NCI-H2107 (cell line): ENCODE measurements around the gene KANSL1L.
"Not testable (repeated sequence)": the region's sequence is repeated elsewhere in the genome, so short reads cannot be mapped to it uniquely, and the experiment has no call there.

Source experiments
- DNase-seq: peaks from one replicate; lab custom pipeline; 2025; lab: John Stamatoyannopoulos, UW

KANSL1L gene, protein sequence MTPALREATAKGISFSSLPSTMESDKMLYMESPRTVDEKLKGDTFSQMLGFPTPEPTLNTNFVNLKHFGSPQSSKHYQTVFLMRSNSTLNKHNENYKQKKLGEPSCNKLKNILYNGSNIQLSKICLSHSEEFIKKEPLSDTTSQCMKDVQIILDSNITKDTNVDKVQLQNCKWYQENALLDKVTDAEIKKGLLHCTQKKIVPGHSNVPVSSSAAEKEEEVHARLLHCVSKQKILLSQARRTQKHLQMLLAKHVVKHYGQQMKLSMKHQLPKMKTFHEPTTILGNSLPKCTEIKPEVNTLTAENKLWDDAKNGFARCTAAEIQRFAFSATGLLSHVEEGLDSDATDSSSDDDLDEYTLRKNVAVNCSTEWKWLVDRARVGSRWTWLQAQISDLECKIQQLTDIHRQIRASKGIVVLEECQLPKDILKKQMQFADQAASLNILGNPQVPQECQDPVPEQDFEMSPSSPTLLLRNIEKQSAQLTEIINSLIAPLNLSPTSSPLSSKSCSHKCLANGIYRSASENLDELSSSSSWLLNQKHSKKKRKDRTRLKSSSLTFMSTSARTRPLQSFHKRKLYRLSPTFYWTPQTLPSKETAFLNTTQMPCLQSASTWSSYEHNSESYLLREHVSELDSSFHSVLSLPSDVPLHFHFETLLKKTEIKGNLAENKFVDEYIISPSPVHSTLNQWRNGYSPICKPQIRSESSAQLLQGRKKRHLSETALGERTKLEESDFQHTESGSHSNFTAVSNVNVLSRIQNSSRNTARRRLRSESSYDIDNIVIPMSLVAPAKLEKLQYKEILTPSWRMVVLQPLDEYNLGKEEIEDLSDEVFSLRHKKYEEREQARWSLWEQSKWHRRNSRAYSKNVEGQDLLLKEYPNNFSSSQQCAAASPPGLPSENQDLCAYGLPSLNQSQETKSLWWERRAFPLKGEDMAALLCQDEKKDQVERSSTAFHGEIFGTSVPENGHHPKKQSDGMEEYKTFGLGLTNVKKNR

DNA sequence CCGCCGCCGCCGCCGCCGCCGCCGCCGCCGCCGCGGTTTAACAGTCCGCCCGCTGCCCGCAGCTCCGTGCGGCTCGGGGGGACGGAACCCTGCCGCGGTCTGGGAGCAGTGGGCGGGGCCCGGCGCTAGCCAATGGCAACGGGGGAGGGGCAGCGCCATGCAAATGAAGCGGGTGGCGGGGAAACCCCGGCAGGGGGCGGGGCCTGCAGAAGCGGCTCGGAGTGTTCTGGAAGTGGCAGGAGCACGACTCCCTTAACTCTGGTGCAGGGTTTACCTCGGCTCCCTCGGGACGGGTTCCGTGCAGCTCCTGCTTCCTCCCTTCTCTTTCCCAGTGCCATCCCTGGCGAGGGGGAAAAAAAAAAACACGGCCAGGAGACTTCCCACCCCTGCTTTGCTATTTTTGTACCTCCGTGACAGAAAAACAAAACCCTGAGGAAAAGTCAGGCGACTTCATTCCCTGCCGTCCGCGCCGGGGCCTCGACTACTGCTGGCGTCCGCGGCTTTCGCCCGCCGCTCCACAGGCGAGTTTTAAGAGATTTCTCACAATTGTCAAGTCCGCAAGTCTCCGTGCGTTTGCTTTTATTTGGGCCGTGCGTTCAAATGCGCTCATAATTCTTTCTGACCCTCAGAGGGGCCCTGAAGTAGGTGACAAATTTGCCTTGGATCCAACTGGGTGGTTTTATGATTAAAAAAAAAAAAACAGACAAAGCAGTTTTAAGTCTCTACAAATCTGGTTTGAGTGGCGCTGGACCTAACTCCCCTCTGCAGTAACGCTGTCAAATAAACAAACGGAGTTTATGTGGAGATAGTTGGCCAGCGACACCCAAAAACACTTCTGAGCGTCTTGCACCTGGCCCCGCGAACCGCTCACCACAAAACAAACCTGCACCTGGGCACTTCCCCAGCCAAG, at the start of gene KANSL1L:
Gene KANSL1L, minus strand, starts transcription at position 101 of the 910 bp plus-strand sequence. CDS start 16,827 bp downstream, outside the sequence.
- DNase-seq = peak; percentile 85

- DNase-seq = no peak
These were observed 43.9 kb upstream of the KANSL1L start for GRCh38 chr2:210215120-210215519.

- DNase-seq = no peak
These were observed 39.0 kb upstream of the KANSL1L start for GRCh38 chr2:210210185-210210584.

DNA sequence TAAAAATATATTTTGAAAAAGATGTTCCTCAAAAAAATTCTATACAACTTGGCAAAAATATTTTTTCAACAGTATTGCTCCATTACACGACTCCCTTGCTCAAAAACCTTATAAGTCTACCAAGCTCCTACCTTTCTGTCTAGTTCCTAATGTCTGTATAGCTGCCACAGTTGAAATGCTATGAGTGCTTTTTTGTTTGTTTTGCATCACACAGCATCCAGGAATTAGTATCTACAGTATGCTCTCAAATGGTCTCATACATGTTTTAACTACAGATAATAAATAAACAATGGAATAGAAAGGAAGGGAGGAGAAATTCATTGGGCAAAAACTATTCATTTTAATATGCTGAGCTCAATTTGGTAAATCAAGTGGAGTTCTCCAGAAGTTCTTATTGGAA, 36.7 kb upstream of the KANSL1L start:
- no peak for DNase-seq

DNA sequence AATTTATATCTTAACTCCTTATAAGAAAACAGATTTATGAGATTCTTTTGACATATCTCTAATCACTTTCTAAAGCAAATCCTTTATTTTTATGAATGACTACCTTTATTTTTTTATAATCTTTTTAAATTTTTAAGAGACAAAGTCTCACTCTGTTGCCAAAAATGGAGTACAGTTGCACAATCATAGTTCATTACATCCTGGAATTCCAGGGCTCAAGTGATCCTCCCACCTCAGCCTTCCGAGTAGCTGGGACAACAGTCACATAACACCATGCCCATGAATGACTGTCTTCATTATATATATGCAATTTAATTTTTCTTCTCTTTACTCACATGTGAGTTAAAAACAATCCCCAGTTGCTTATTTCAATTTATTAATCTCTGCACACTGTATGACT, 32.3 kb upstream of the KANSL1L start:
- DNase-seq = no peak

- DNase-seq = no peak
These were observed 31.9 kb upstream of the KANSL1L start for GRCh38 chr2:210203147-210203546.

DNA sequence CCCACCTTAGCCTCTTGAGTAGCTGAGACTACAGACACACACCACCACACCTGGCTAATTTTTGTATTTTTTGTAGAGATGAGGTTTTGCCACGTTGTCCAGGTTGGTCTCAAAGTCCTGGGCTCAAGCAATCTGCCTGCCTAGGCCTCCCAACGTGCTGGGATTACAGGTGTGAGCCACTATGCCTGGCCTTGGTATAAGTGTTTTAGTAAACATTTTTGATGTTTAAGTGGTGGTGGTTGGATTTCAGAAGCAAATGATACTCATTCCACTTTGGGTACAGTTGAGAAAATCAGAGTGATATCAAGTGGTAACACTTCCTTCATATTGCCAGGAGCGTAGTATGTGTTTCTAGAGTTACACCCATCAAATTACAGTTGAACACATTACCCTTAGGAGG, 28.6 kb upstream of the KANSL1L start:
- peak; percentile 28 for DNase-seq

DNA sequence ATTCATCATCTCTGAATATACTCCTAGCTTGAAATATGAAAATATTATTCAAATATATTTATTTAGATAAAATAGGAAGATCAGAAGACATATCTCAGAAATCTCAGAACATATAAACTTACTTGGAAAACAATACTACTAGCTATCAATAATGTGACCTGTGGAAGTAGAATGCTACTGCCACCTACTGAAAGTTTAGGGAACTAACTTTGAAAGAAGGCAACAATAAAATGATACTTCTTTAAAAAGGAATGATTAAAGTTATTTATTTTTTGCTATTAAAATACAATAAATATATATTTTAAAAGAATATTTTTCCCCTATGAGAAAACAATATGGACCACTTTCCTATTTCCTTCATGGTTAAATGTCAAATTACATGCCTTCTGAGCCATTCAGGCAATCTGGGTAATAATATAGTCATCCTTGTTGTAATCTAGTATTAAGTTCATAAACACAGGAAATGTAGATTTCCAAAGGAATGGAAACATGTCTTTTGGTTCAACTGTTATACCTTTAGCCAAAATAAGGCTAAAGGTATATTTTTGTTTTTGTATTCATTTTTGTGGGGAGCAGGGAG, 28.1 kb upstream of the KANSL1L start:
- no peak for DNase-seq

GRCh38 chr2:210198326-210198725, 27.1 kb upstream of the KANSL1L start:
- no peak for DNase-seq

- DNase-seq = no peak
These were observed 26.5 kb upstream of the KANSL1L start for GRCh38 chr2:210197720-210198119.

GRCh38 chr2:210195101-210195852, 24.1 kb upstream of the KANSL1L start:
- no peak for DNase-seq

GRCh38 chr2:210190345-210190744, 19.1 kb upstream of the KANSL1L start:
- no peak for DNase-seq

DNA sequence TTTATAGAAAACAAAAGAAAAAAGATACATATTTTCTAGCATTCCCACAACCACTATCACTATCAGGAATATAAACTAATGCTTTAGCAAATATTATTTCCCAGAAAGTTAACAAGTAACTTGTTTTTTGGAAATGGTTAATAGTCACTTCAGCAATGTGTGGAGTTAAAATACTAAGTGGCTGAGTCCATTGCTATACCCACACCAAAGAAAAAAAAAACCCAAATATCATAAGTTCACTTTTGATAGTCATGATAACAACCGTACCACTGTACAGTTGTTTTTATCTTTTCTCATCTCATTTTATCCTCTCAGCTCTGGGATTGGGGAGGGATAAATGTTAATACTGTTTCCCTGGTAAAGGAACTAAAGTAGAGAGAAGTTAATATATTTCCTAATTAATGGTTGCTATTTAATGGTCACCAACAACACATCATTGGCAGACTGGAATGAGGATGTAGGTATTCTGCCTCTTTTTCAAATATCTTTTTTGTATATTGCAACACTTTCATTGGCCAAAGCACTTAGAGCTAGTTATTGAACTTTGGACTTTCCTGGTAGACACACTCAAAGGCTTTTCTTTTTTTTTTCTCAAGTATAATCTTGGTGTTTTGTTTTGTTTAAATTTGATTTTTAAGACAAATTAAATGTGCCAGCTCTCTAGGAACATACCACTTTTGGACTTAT, 18.4 kb upstream of the KANSL1L start:
- DNase-seq = no peak

DNA sequence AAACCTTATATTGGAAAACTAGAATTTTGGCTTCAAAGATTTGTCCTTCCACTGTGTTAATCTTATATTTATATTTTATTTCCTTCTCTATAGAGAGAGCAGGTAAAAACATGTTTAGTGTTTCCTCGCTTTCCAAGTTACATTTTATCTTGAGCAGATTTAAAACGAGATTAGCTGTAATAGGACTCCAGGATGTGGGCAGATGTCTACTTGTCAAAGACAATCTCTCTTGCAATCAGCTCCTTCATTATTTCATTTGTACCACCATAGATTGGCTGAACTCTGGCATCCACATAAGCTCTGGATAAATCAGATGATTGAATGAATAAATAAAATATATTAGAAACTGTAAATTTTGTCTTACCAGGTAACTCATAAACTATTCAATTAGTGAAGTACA, 17.5 kb upstream of the KANSL1L start:
- DNase-seq = no peak

DNA sequence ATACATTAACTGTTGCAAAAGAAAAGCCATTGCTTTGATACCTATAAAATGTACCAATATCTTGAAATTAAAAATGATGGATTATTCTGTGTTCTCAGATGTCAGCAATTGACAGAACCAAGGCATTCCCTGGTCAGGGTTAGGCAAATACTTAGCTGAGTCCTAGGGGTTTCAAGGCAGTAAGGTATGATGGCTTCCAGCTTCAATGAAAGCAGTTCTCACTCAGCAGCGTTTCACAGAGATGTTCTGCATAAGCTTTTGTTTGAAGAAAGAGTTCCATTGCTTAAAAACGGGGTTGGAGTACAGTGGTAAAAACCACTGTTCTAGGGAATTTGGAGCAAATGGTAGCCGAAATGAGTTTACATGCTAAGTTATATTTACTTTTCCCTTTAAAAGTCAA, 17.0 kb upstream of the KANSL1L start:
- DNase-seq = no peak

DNA sequence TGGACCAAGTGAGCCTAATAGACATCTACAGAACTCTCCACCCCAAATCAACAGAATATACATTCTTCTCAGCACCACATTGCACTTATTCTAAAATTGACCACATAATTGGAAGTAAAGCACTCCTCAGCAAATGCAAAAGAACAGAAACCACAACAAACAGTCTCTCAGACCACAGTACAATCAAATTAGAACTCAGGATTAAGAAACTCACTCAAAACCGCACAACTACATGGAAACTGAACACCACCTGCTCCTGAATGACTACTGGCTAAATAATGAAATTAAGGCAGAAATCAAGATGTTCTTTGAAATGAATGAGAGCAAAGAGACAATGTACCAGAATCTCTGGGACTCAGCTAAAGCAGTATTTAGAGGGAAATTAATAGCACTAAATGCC, 12.7 kb upstream of the KANSL1L start:
- not testable (repeated sequence) for DNase-seq

DNA sequence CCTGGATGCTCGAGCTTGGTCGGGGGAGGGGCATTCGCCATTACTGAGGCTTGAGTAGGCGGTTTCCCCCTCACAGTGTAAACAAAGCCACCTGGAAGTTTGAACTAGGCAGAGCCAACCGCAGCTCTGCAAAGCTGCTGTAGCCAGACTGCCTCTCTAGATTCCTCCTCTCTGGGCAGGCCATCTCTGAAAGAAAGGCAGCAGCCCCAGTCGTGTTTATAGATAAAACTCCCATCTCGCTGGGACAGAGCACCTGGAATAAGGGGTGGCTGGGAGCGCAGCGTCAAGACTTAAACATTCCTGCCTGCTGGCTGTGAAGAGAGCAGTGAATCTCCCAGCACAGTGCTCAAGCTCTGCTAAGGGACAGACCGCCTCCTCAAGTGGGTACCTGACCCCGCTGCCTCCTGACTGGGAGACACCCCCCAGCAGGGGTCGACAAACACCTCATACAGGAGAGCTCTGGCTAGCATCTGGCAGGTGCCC, 10.4 kb upstream of the KANSL1L start:
- peak; percentile 12 for DNase-seq

GRCh38 chr2:210181033-210181605, 9.9 kb upstream of the KANSL1L start:
- not testable (repeated sequence) for DNase-seq

DNA sequence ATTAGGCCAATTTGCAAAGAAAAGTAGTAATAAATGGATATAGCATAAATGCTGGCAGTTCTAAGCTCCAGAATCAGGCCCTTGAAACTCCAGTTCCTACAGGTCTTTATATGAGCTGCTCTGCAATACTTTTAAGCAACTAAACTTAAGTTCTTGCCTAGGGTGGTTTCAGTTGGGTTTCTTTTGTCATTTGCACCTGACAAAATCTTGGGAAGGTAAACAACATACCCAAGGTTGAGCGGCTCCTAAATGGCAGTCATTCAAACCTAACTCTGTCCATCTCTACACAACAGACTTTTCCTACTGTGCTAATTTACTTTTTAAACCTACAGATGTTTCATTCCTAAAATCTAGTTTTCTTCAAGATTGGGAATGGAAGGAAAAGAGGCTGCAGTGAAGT, 9.3 kb upstream of the KANSL1L start:
- no peak for DNase-seq
